ENCODE data around the gene CAPZA3. TPM values are rescaled to one million over a fixed set of nuclear protein-coding genes. Genes with fewer than 3 reads are reported as not detected.
"Not testable (repeated sequence)": the region's sequence is repeated elsewhere in the genome, so short reads cannot be mapped to it uniquely, and the experiment has no call there.

Gene CAPZA3
- total RNA-seq, result not detected

GRCh38 chr12:18737819-18738218, at the start of gene CAPZA3, which contains the start of gene PLCZ1:
CAPZA3 (plus strand) TSS chr12:18738119; CDS start chr12:18738269, 150 bp downstream.
PLCZ1 (minus strand) TSS chr12:18738012; CDS start chr12:18737371, 641 bp downstream.
- Mint-ChIP-seq H3K27ac (no peak within 1 kb of the TSS), H3K36me3 (ENCODE audit: low read depth) (no peaks in the 10 kb centered on the region), H3K27me3 (no peaks in the 10 kb centered on the region), H3K4me1 (no peaks in the 10 kb centered on the region), H3K4me3 (no peak within 1 kb of the TSS), H3K9me3 (peaks cover 13% of the 10 kb centered on the region)
- no peak for DNase-seq
- ChIA-PET CTCF (interaction anchor here (0.7 kb wide), 1 partner anchor 10 kb away, joined by 3 read pairs; no protein-coding TSS in a partner anchor), POLR2A (no interaction called here)

GRCh38 chr12:18689771-18690170, 48.1 kb upstream of the CAPZA3 start:
- no peak overlapping the region for H3K27ac Mint-ChIP-seq
- CTCF ChIA-PET, result no interaction called here
- no peak for DNase-seq
- H3K4me1 Mint-ChIP-seq, result no peaks in the 10 kb centered on the region
- POLR2A ChIA-PET, result no interaction called here
- peaks cover 6% of the 10 kb centered on the region for H3K9me3 Mint-ChIP-seq
- no peak overlapping the region for H3K4me3 Mint-ChIP-seq
- no peaks in the 10 kb centered on the region for H3K27me3 Mint-ChIP-seq
- H3K36me3 Mint-ChIP-seq (ENCODE audit: low read depth), result no peaks in the 10 kb centered on the region

GRCh38 chr12:18690653-18691052, 47.3 kb upstream of the CAPZA3 start:
- Mint-ChIP-seq H3K4me3 (no peak overlapping the region), H3K27me3 (no peaks in the 10 kb centered on the region)
- CTCF ChIA-PET, result no interaction called here

GRCh38 chr12:18693986-18694385, 43.9 kb upstream of the CAPZA3 start:
- H3K9me3 Mint-ChIP-seq; H3K4me1 Mint-ChIP-seq; CTCF ChIA-PET; H3K36me3 Mint-ChIP-seq (ENCODE audit: low read depth); POLR2A ChIA-PET; H3K27ac Mint-ChIP-seq; DNase-seq; H3K4me3 Mint-ChIP-seq; H3K27me3 Mint-ChIP-seq: not testable (repeated sequence)

More at GRCh38 chr12:18690653-18691052, 47.3 kb upstream of the CAPZA3 start:
- H3K27ac Mint-ChIP-seq, result no peak overlapping the region
- no peak for DNase-seq
- no peaks in the 10 kb centered on the region for H3K36me3 Mint-ChIP-seq (ENCODE audit: low read depth)
- H3K9me3 Mint-ChIP-seq, result peaks cover 6% of the 10 kb centered on the region
- POLR2A ChIA-PET, result no interaction called here
- no peaks in the 10 kb centered on the region for H3K4me1 Mint-ChIP-seq

- no peak for DNase-seq
- Mint-ChIP-seq H3K27me3 (no peaks in the 10 kb centered on the region), H3K4me3 (no peak overlapping the region), H3K4me1 (no peaks in the 10 kb centered on the region), H3K27ac (no peak overlapping the region), H3K9me3 (no peaks in the 10 kb centered on the region), H3K36me3 (ENCODE audit: low read depth) (no peaks in the 10 kb centered on the region)
- CTCF ChIA-PET, result no interaction called here
- POLR2A ChIA-PET, result no interaction called here
These were observed 40.8 kb upstream of the CAPZA3 start for GRCh38 chr12:18696971-18697602.

DNA sequence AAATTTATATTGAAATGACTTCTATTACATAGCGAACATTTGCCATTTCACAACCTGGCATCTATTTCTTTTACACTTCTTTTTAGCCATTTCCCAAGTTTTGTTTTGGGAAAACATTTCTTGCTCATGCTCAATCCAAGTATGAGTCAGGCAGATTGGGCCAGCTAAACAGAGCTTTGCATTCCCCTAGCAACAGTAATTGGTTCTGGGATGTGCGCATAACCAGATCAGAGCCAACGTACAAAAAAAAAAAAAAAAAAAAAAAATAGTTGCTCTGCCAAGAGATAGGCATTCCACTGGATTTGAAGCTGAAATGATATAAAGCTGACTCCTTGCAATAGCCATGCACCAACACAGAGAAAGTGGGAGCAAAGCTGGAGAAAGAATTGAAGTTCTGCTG, 37.6 kb upstream of the CAPZA3 start:
- Mint-ChIP-seq H3K4me1 (no peaks in the 10 kb centered on the region), H3K27me3 (no peaks in the 10 kb centered on the region), H3K36me3 (ENCODE audit: low read depth) (no peaks in the 10 kb centered on the region), H3K4me3 (no peak overlapping the region), H3K27ac (no peak overlapping the region), H3K9me3 (no peaks in the 10 kb centered on the region)
- no peak for DNase-seq
- ChIA-PET POLR2A (interaction anchor here (0.7 kb wide), 1 partner anchor 12 kb away, joined by 5 read pairs; no protein-coding TSS in a partner anchor), CTCF (no interaction called here)

DNA sequence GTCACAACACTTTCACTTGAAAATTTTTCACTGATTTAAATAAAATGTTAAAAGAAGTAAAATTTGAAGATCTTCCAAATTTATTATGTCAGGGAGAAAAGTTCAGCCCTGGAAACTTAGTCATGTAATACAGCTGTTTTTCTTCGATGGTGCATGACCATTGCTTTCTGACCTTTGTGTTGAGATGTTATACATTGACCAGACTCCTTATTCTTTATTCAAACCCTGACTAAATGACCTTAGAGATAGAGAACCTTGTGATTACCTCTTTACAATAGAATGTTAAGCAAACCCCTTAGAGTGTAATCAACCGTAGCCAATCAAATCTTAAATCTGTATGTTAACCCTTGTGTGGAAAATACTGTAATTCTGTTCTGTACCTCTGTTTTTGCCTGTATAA, 34.6 kb upstream of the CAPZA3 start:
- Mint-ChIP-seq H3K4me3 (no peak overlapping the region), H3K27ac (no peak overlapping the region), H3K4me1 (no peaks in the 10 kb centered on the region), H3K9me3 (peaks cover 6% of the 10 kb centered on the region), H3K36me3 (ENCODE audit: low read depth) (no peaks in the 10 kb centered on the region), H3K27me3 (no peaks in the 10 kb centered on the region)
- CTCF ChIA-PET, result no interaction called here
- POLR2A ChIA-PET, result no interaction called here
- no peak for DNase-seq

DNA sequence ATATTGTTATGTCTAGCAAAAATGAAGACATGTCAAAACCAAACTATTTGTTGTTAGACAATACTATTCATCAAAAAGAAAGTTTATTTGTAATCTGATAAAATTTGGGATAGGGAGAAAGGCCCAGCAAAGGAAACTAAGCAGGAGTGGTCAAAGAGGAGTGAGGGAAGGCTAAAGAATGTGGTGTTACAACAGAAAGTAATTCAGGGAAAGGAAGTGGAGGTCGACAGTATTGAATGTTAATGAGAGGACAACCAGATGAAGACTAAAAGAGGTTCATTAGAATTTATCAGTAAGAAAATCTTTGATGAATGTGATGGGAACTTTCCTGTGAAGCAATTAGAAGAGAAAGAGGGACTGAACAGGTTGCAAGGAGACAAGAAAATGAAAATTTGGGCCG, 34.0 kb upstream of the CAPZA3 start:
- H3K27me3 Mint-ChIP-seq, result no peaks in the 10 kb centered on the region
- no peaks in the 10 kb centered on the region for H3K36me3 Mint-ChIP-seq (ENCODE audit: low read depth)
- no peak for DNase-seq
- no peak overlapping the region for H3K27ac Mint-ChIP-seq
- CTCF ChIA-PET, result no interaction called here
- H3K9me3 Mint-ChIP-seq, result peaks cover 6% of the 10 kb centered on the region
- no peak overlapping the region for H3K4me3 Mint-ChIP-seq
- no peaks in the 10 kb centered on the region for H3K4me1 Mint-ChIP-seq
- POLR2A ChIA-PET, result no interaction called here

GRCh38 chr12:18706798-18707197, 31.1 kb upstream of the CAPZA3 start:
- DNase-seq, result no peak
- Mint-ChIP-seq H3K36me3 (ENCODE audit: low read depth) (no peaks in the 10 kb centered on the region), H3K27ac (no peak overlapping the region), H3K4me1 (no peaks in the 10 kb centered on the region), H3K27me3 (no peaks in the 10 kb centered on the region), H3K4me3 (no peak overlapping the region), H3K9me3 (peaks cover 15% of the 10 kb centered on the region)
- ChIA-PET CTCF (no interaction called here), POLR2A (no interaction called here)

DNA sequence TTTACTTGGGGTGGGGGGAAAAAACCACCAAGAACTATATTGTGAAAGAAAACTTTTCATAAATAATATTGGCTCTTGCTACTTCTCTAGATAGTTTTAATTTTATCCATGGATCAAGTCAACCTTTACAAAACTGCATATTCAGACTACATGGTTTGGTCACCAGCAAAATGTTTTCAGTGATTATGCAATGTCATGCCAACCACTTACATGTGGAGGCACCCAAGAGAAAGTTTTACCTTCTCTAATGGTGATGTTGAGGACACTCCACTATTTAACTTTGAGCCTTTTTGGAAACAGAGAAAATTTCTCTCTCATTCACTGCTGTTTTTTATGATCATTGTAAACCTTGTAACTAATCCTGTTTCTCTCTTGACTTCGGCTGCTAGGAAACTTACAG, 21.7 kb upstream of the CAPZA3 start:
- H3K4me3 Mint-ChIP-seq, result no peak overlapping the region
- no peak for DNase-seq
- no peaks in the 10 kb centered on the region for H3K27me3 Mint-ChIP-seq
- ChIA-PET POLR2A (no interaction called here), CTCF (interaction anchor here (0.5 kb wide), 1 partner anchor 79 kb away, joined by 3 read pairs; no protein-coding TSS in a partner anchor)
- H3K4me1 Mint-ChIP-seq, result no peaks in the 10 kb centered on the region
- H3K9me3 Mint-ChIP-seq, result peaks cover 2% of the 10 kb centered on the region
- no peaks in the 10 kb centered on the region for H3K36me3 Mint-ChIP-seq (ENCODE audit: low read depth)
- H3K27ac Mint-ChIP-seq, result no peak overlapping the region

DNA sequence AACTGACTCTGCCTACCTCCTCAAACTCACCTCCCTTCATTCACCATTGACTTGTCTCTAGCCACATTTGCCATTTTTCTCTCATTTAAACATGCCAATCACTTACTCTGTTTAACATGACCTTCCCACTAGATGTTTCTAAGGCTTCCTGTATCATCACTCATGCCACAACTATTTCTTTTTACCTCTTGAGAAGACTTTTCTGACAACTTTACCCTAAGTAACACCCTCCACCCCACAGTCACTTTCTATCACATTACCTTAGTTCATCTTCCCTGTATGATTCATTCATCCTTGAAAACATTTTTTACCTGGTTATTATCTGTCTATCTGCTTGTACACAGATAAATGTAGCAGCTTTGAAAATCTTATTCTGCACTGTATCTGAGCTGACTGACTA, 19.5 kb upstream of the CAPZA3 start:
- H3K4me3 Mint-ChIP-seq, result no peak overlapping the region
- ChIA-PET POLR2A (no interaction called here), CTCF (no interaction called here)
- H3K27ac Mint-ChIP-seq, result no peak overlapping the region
- H3K9me3 Mint-ChIP-seq, result no peaks in the 10 kb centered on the region
- no peaks in the 10 kb centered on the region for H3K36me3 Mint-ChIP-seq (ENCODE audit: low read depth)
- DNase-seq, result no peak
- H3K27me3 Mint-ChIP-seq, result no peaks in the 10 kb centered on the region
- no peaks in the 10 kb centered on the region for H3K4me1 Mint-ChIP-seq

- no peaks in the 10 kb centered on the region for H3K9me3 Mint-ChIP-seq
- no peak overlapping the region for H3K27ac Mint-ChIP-seq
- no peaks in the 10 kb centered on the region for H3K36me3 Mint-ChIP-seq (ENCODE audit: low read depth)
- POLR2A ChIA-PET, result no interaction called here
- DNase-seq, result no peak
- H3K4me3 Mint-ChIP-seq, result no peak overlapping the region
- no peaks in the 10 kb centered on the region for H3K27me3 Mint-ChIP-seq
- CTCF ChIA-PET, result no interaction called here
- H3K4me1 Mint-ChIP-seq, result no peaks in the 10 kb centered on the region
These were observed 17.9 kb upstream of the CAPZA3 start for GRCh38 chr12:18719922-18720510.

- ChIA-PET CTCF (no interaction called here), POLR2A (no interaction called here)
- Mint-ChIP-seq H3K27me3 (no peaks in the 10 kb centered on the region), H3K9me3 (no peaks in the 10 kb centered on the region), H3K36me3 (ENCODE audit: low read depth) (no peaks in the 10 kb centered on the region), H3K27ac (no peak overlapping the region), H3K4me1 (no peaks in the 10 kb centered on the region), H3K4me3 (no peak overlapping the region)
- no peak for DNase-seq
These were observed 17.2 kb upstream of the CAPZA3 start for GRCh38 chr12:18720690-18721089.

DNA sequence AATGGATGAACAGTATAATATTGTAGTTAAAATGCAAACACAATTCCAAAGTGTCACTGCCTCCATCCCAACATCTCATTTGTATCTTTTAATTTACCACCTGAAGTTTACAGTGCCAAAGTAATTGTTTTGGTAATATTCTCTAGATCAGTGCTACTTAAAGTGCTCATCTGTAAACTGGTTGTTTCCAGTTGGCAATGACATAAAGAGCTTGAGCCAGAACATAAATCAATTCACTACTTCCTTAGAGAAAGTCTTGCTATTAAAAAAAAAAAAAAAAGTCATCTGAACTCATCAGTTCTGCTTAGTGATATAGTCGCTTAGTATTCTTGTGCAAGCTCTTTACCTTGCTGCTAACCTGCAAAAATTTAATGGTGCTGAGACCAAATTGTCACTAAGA, 16.5 kb upstream of the CAPZA3 start:
- Mint-ChIP-seq H3K36me3 (ENCODE audit: low read depth) (no peaks in the 10 kb centered on the region), H3K9me3 (no peaks in the 10 kb centered on the region), H3K4me3 (no peak overlapping the region), H3K27ac (no peak overlapping the region), H3K4me1 (no peaks in the 10 kb centered on the region), H3K27me3 (no peaks in the 10 kb centered on the region)
- ChIA-PET POLR2A (no interaction called here), CTCF (no interaction called here)
- no peak for DNase-seq
